ENCODE results near the gene COL23A1.

COL23A1 gene

GRCh38 chr5:178416919-178417318, 173.3 kb downstream of the COL23A1 start:
- no peak for DNase-seq

GRCh38 chr5:178416206-178416882, 173.8 kb downstream of the COL23A1 start:
- no peak for DNase-seq

GRCh38 chr5:178415353-178415752, 174.8 kb downstream of the COL23A1 start:
- DNase-seq: no peak

- DNase-seq: no peak
Measured at GRCh38 chr5:178413988-178414387, 176.2 kb downstream of the COL23A1 start.

GRCh38 chr5:178411083-178411482, 179.1 kb downstream of the COL23A1 start:
- no peak for DNase-seq

GRCh38 chr5:178407646-178408045, 182.5 kb downstream of the COL23A1 start:
- DNase-seq: no peak

- DNase-seq: no peak
Measured at GRCh38 chr5:178404987-178405386, 185.2 kb downstream of the COL23A1 start.

GRCh38 chr5:178403956-178404600, 186.1 kb downstream of the COL23A1 start:
- DNase-seq: no peak

- DNase-seq: no peak
Measured at GRCh38 chr5:178403351-178403750, 186.8 kb downstream of the COL23A1 start.

- DNase-seq: no peak
Measured at GRCh38 chr5:178399701-178400095, 190.5 kb downstream of the COL23A1 start.

- DNase-seq: no peak
Measured at GRCh38 chr5:178398901-178399700, 191.1 kb downstream of the COL23A1 start.

GRCh38 chr5:178396796-178397720, 193.1 kb downstream of the COL23A1 start:
- DNase-seq: no peak

- DNase-seq: no peak
Measured at GRCh38 chr5:178394074-178394473, 196.1 kb downstream of the COL23A1 start.

- DNase-seq: no peak
Measured at GRCh38 chr5:178392931-178393394, 197.2 kb downstream of the COL23A1 start.

- DNase-seq: no peak
Measured at GRCh38 chr5:178392386-178392785, 197.8 kb downstream of the COL23A1 start.

GRCh38 chr5:178391480-178391879, 198.7 kb downstream of the COL23A1 start:
- DNase-seq: no peak

- DNase-seq: no peak
Measured at GRCh38 chr5:178389796-178390195, 200.4 kb downstream of the COL23A1 start.

- DNase-seq: no peak
Measured at GRCh38 chr5:178389026-178389729, 201.0 kb downstream of the COL23A1 start.

GRCh38 chr5:178388386-178389025, 201.7 kb downstream of the COL23A1 start:
- DNase-seq: no peak

- no peak for DNase-seq
Measured at GRCh38 chr5:178387856-178388190, 202.4 kb downstream of the COL23A1 start.

- DNase-seq: no peak
Measured at GRCh38 chr5:178387061-178387855, 202.9 kb downstream of the COL23A1 start.
